Stimulated activated CD4-positive, alpha-beta T cell treated with anti-CD3 and anti-CD28 coated beads, TNF-alpha, amount 100 ng/mL, for 1 hour (primary cell): ENCODE results near the gene CCHCR1.
A peak's percentile ranks its signal among the peaks of the same experiment; 100 is the strongest.
"Not testable (repeated sequence)": the region's sequence is repeated elsewhere in the genome, so short reads cannot be mapped to it uniquely, and the experiment has no call there.

Experiments used
- DNase-seq, 3 donors: peaks; one replicate each; pipeline ENCODE4 v3.0.0-alpha.2; 2020; ENCODE audit warnings: low read depth in 3 of 3, low spot score in 1 of 3

The CCHCR1 gene

GRCh38 chr6:31164475-31165063 is 7.0 kb upstream of the CCHCR1 start:
- not testable (repeated sequence) for DNase-seq

- no peak for DNase-seq
Measured at GRCh38 chr6:31163922-31164321, 6.3 kb upstream of the CCHCR1 start.

- DNase-seq: no peak
Measured at GRCh38 chr6:31162463-31163165, 5.0 kb upstream of the CCHCR1 start.

GRCh38 chr6:31161216-31162126 is 3.9 kb upstream of the CCHCR1 start:
- no peak for DNase-seq

- no peak for DNase-seq
Measured at GRCh38 chr6:31158863-31159855, 1.6 kb upstream of the CCHCR1 start.

- peak; percentile 98 to 99 (median 98) for DNase-seq
Measured at GRCh38 chr6:31158140-31158862, 699 bp upstream of the CCHCR1 start, which contains the start of gene TCF19. TSS of gene TCF19 (plus strand) at chr6:31158589. CDS start at chr6:31159470, 881 bp downstream.

- no peak for DNase-seq
Measured at GRCh38 chr6:31156641-31157040, 961 bp downstream of the CCHCR1 start.

- no peak for DNase-seq
Measured at GRCh38 chr6:31154436-31154835, 3.2 kb downstream of the CCHCR1 start.

- no peak for DNase-seq
Measured at GRCh38 chr6:31152781-31153180, 4.8 kb downstream of the CCHCR1 start.

- DNase-seq: no peak
Measured at GRCh38 chr6:31149827-31150447, 7.7 kb downstream of the CCHCR1 start.

- DNase-seq: no peak
Measured at GRCh38 chr6:31145386-31145785, 12.2 kb downstream of the CCHCR1 start.

GRCh38 chr6:31144970-31145340 is 12.6 kb downstream of the CCHCR1 start:
- no peak for DNase-seq

- DNase-seq: no peak
Measured at GRCh38 chr6:31144296-31144969, 13.2 kb downstream of the CCHCR1 start.

- no peak for DNase-seq
Measured at GRCh38 chr6:31143148-31143547, 14.5 kb downstream of the CCHCR1 start.

- DNase-seq: no peak
Measured at GRCh38 chr6:31142361-31142761, 15.2 kb downstream of the CCHCR1 start.

GRCh38 chr6:31140643-31141042 is 17.0 kb downstream of the CCHCR1 start:
- DNase-seq: no peak

GRCh38 chr6:31139599-31139998 is 18.0 kb downstream of the CCHCR1 start:
- no peak for DNase-seq

- no peak for DNase-seq
Measured at GRCh38 chr6:31138982-31139381, 18.6 kb downstream of the CCHCR1 start, which contains the start of gene PSORS1C2. TSS of gene PSORS1C2 (minus strand) at chr6:31139066. CDS start at chr6:31139026, 40 bp downstream.

GRCh38 chr6:31135710-31136109 is 21.9 kb downstream of the CCHCR1 start:
- DNase-seq: no peak
